DND-41 (cell line): ENCODE data around the gene IMPACT.

Experiments used
- ATAC-seq: fragments of 200-7000 bp; cut with Tn5 transposase; 3 replicates; pipeline ENCODE4 v1.9.1; 2021; ENCODE audit warnings: low read depth; ENCODE audit not compliant: insufficient read depth
- DNase-seq: peaks from one replicate; pipeline ENCODE4 v3.0.0-alpha.2; 2020
- H2AFZ ChIP-seq: 2 replicates; pipeline ENCODE4 v1.6.0; 2012; ENCODE audit warnings: low read depth, low read length
- H3K27ac ChIP-seq: 2 replicates; pipeline ENCODE4 v1.5.1; 2012; ENCODE audit warnings: low read length, inconsistent platforms
- H3K27me3 ChIP-seq: fragments of 200-600 bp; sonication (generic); 2 replicates; pipeline ENCODE4 v1.6.0; 2012; ENCODE audit warnings: low read length, mild to moderate bottlenecking, inconsistent platforms; ENCODE audit not compliant: insufficient read depth, poor library complexity
- H3K36me3 ChIP-seq: 2 replicates; pipeline ENCODE4 v1.5.1; 2012; ENCODE audit warnings: low read length, inconsistent platforms; ENCODE audit not compliant: insufficient read depth
- H3K4me1 ChIP-seq: 2 replicates; pipeline ENCODE4 v1.5.1; 2012; ENCODE audit warnings: mild to moderate bottlenecking, low read length; ENCODE audit not compliant: insufficient read depth
- H3K4me2 ChIP-seq: 2 replicates; pipeline ENCODE4 v1.6.0; 2012; ENCODE audit warnings: mild to moderate bottlenecking, moderate library complexity, low read length, inconsistent platforms; ENCODE audit not compliant: insufficient read depth
- H3K4me3 ChIP-seq, 2 experiments: fragments of 200-600 bp in 1 of 2; shearing (Covaris generic) in 1 of 2; 2 replicates each; pipeline ENCODE4 v1.5.1; 2012 to 2016; ENCODE audit warnings: inconsistent platforms in 2 of 2, low read length in 2 of 2, mild to moderate bottlenecking in 2 of 2, low read depth in 1 of 2, moderate library complexity in 1 of 2
- H3K79me2 ChIP-seq: 2 replicates; pipeline ENCODE4 v1.6.0; 2012; ENCODE audit warnings: low read length, inconsistent platforms; ENCODE audit not compliant: insufficient read depth
- H3K9ac ChIP-seq: 2 replicates; pipeline ENCODE4 v1.6.0; 2012; ENCODE audit warnings: low read depth, mild to moderate bottlenecking, inconsistent platforms, low read length, moderate library complexity
- H3K9me3 ChIP-seq: 2 replicates; pipeline ENCODE4 v1.5.1; 2012; ENCODE audit warnings: low read length, moderate library complexity, mild to moderate bottlenecking, inconsistent platforms; ENCODE audit not compliant: insufficient read depth, severe bottlenecking
- H4K20me1 ChIP-seq: 2 replicates; pipeline ENCODE4 v1.6.0; 2012; ENCODE audit warnings: low read length; ENCODE audit not compliant: insufficient read depth
- CTCF ChIP-seq: IDR thresholded peaks from 2 replicates; pipeline ENCODE4 v1.5.1; 2012; ENCODE audit warnings: borderline replicate concordance, low read length, moderate library complexity, mild to moderate bottlenecking; ENCODE audit not compliant: poor library complexity, severe bottlenecking; ENCODE audit errors: extremely low read depth
- EZH2 ChIP-seq: IDR thresholded peaks from 3 replicates; pipeline ENCODE4 v1.6.1; 2012; ENCODE audit warnings: borderline replicate concordance, low read depth, mild to moderate bottlenecking, moderate library complexity, low read length, inconsistent platforms; ENCODE audit not compliant: severe bottlenecking

The IMPACT gene

GRCh38 chr18:24482821-24483220 is 56.4 kb downstream of the IMPACT start:
- no peak for DNase-seq
- Histone ChIP-seq H3K9ac (no peak overlapping the region), H3K4me1 (no peaks in the 10 kb centered on the region), H3K4me3 (no peak overlapping the region), H3K27ac (no peak overlapping the region), H3K9me3 (no peaks in the 10 kb centered on the region), H3K27me3 (peaks cover 6% of the 10 kb centered on the region), H3K36me3 (no peaks in the 10 kb centered on the region), H2AFZ (no peak overlapping the region), H3K4me2 (no peak overlapping the region), H3K79me2 (no peaks in the 10 kb centered on the region), H4K20me1 (no peaks in the 10 kb centered on the region)
- ATAC-seq: no peak
- no peak for TF ChIP-seq CTCF
- no peak for TF ChIP-seq EZH2

- Histone ChIP-seq H3K9ac (no peak overlapping the region), H3K27me3 (peaks cover 6% of the 10 kb centered on the region), H3K36me3 (no peaks in the 10 kb centered on the region), H4K20me1 (no peaks in the 10 kb centered on the region), H3K4me1 (no peaks in the 10 kb centered on the region), H3K4me2 (no peak overlapping the region), H3K4me3 (no peak overlapping the region), H3K27ac (no peak overlapping the region), H3K79me2 (no peaks in the 10 kb centered on the region), H2AFZ (no peak overlapping the region), H3K9me3 (no peaks in the 10 kb centered on the region)
- TF ChIP-seq CTCF: no peak
- no peak for TF ChIP-seq EZH2
- no peak for DNase-seq
- ATAC-seq: no peak
Measured at GRCh38 chr18:24485681-24486080, 59.2 kb downstream of the IMPACT start.

- H3K27me3 ChIP-seq: peaks cover 6% of the 10 kb centered on the region
- no peak overlapping the region for H3K27ac ChIP-seq
- no peaks in the 10 kb centered on the region for H4K20me1 ChIP-seq
- no peak for TF ChIP-seq EZH2
- TF ChIP-seq CTCF: no peak
- no peaks in the 10 kb centered on the region for H3K9me3 ChIP-seq
- H3K9ac ChIP-seq: no peak overlapping the region
- ATAC-seq (no peak), DNase-seq (no peak)
- no peaks in the 10 kb centered on the region for H3K4me1 ChIP-seq
- no peak overlapping the region for H2AFZ ChIP-seq
- H3K36me3 ChIP-seq: no peaks in the 10 kb centered on the region
- no peak overlapping the region for H3K4me3 ChIP-seq
- H3K79me2 ChIP-seq: no peaks in the 10 kb centered on the region
- H3K4me2 ChIP-seq: no peak overlapping the region
Measured at GRCh38 chr18:24486684-24487083, 60.2 kb downstream of the IMPACT start.

- TF ChIP-seq CTCF (peak; percentile 77), EZH2 (no peak)
- no peak for DNase-seq
- Histone ChIP-seq H3K36me3 (no peaks in the 10 kb centered on the region), H3K9me3 (no peaks in the 10 kb centered on the region), H3K79me2 (no peaks in the 10 kb centered on the region), H3K9ac (no peak overlapping the region), H3K4me3 (no peak overlapping the region), H3K27ac (no peak overlapping the region), H3K27me3 (peaks cover 6% of the 10 kb centered on the region), H4K20me1 (no peaks in the 10 kb centered on the region), H2AFZ (no peak overlapping the region), H3K4me2 (no peak overlapping the region), H3K4me1 (no peaks in the 10 kb centered on the region)
- 0 out of 3 replicates have a peak, but pooled peaks have one; percentile 42 for ATAC-seq
Measured at GRCh38 chr18:24488824-24489493, 62.5 kb downstream of the IMPACT start.
